Glomerular visceral epithelial cell (primary cell): ENCODE data around the gene PNPO.

Experiments
- DNase-seq: peaks from one replicate; pipeline ENCODE4 v3.0.0-alpha.2; 2016; ENCODE audit errors: extremely low spot score

The PNPO gene

DNA sequence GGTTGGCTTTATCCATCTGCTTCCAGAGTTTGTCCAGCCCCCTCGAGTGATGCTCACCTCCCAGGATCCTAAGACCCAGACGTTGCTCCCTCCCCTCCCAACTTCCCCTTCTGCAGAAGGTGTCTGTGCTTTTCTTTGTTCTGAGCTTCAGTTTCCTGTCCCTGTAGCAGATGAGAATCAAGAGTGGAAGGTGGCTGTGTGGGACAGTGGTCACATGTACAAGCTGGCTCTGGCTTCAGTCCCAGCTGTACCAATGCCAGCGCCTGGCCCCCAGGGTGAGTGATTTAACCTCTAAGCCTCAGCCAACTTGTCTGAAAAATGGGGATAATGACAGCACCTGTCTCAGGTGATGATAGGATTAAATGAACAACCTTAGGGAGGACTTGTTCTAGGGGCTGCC is 8.6 kb downstream of the PNPO start:
- DNase-seq = no peak

DNA sequence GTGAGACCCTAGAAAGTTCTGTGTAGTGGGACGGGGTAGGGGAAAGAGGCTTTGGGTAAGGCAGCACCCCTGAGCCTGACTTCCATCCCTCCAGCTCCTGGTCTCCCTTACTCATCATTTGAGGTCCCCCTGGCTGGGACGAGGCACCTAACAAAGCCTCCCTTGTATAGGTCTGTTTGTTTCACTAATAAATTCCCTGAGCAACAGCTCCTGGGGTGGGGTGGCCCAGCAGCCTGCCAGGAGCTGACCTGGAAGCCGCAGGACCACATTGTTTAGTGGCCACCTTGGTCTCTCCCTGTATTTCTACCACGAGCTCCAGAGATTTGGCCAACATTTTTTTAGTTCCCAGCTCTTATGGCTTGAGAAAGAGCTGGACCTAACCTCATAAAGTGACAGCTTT is 9.1 kb downstream of the PNPO start:
- no peak for DNase-seq

DNA sequence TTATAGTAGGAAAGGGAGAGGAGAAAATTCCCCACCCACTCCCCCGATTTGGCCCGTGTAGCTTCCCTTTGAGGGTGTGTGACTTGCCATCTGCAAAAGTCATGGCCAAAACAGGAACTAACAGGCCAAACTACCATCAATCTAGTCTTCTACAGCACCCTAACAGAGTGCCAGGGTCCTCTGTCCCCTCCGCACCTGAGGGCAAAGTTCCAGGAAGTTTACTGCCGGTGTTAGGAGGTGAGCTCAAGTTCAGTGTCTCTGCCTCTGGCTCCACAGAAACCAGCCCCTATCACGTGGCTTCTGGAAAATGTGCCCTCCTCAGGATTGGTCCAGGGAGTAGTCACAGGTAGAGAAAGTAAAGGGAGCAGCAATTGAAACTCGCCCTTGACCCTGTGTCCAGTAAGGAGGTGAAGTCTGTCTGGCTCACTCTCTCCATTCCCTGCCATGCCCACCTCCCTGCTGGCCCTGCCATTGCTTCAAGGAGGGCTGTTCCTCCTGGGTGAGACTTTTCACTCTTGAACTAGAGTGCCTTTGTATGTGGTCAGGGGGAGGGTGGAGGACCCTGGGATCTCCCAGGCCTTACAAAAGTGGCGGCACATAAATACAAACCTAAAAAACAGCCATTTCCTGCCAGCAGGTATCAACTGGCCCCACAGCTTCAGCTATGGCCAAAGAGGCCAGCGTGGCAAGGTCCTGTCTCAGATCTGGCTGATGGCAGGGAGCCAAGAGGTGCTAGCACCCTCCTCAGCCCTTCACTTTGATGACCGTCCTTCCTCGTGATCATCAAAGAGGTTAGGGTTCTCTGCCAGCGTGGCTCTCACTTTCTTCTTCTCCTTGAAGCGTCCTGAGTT is 11.0 kb downstream of the PNPO start:
- no peak for DNase-seq

DNA sequence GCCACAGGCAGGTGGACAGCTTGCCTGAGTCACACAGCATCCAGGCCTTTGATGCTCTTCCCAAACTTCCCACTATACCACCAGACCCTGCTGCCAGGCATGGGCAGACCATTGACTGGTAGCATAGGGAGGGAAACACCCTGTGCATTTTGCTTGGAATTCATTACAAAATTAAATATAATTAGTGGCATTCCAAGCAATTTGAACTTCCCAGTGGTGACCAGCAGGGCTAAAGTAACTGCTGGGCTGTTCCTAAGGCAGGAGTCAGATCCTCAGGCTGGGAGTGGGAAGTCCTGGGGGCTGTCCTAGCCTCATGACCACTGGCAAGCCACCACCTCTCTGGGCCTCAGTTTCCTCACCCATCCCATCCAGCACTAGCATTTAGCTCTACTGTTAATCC is 12.5 kb downstream of the PNPO start:
- no peak for DNase-seq

DNA sequence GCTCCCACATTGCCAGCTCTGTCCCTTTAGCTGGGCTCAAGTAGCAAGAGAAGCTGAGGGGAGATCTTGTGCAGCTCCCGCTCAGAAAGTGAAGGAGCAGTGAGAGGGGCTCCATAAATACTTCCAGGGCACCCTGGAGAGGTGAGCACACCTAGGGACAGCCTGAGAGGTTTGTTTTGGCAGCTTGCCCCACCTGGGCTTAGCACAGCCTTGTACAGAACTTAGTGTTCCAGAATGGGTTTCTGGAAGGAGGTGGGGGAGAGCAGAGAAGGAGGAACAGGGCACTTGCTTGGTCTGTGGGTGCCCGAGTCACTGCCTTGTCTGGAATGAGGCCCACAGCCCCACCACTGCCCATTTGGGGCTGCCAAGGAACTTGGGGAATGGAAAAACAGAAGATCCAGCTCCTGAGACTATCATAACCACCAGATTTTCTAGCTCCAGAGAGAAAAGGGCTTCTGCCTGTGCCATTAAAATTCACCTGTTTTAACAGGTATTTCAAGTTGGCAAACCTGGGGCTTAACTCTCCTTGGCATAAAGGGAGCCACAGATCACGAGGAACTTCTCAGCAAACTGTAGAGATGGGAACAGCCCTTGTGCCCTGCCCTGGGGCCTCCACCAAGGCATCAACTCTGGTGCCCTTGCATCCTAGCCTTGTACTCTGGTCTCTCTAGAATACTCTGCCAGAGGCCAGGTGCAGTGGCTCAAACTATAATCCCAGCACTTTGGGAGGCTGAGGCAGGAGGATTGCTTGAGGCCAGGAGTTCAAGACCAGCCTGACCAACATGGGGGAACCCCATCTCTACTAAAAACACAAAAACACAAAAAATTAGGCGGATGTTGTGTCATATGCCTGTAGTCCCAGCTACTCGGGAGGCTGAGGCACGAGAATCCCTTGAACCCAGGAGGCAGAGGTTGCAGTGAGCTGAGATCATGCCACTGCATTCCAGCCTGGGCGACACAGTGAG is 14.4 kb downstream of the PNPO start:
- no peak for DNase-seq

DNA sequence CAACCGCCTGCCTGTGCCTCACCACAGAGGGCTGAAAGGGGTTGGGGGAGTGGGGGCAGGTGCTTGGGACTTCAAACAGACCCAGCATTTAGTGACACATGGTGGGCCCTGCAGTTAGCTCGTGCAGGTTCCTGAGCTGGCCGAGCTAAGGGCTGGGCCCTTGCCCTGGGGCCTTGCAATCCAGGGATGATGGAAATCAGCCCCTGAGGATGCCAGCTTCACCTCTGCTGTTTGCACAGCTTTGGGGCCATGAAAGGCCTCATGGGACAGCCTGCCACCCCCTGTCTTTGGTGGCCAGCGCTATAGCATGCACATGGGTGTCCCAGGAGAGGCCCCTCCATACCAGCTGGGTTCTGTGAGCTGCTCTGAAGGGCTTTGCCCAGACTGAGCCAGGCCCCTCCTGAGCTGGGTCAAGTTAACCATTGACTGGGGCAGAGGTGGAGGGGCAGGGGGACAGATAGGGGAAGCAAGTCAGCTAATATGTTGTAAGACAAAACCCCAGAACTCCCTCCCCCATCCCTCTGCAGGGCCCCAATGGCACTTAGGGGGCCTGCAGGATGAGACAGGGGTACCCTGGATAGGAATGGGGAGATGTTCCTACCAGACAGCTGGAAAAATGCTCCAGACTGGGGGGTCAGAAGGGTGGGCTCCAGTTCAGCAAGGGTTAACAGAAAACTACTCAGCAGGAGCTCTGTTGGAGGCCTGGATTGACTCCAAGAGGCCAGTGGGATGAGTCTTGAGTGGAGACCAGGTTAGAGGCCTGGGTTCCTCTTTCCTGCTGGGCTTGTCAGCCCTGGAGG is 15.6 kb downstream of the PNPO start:
- peak; percentile 42 for DNase-seq

DNA sequence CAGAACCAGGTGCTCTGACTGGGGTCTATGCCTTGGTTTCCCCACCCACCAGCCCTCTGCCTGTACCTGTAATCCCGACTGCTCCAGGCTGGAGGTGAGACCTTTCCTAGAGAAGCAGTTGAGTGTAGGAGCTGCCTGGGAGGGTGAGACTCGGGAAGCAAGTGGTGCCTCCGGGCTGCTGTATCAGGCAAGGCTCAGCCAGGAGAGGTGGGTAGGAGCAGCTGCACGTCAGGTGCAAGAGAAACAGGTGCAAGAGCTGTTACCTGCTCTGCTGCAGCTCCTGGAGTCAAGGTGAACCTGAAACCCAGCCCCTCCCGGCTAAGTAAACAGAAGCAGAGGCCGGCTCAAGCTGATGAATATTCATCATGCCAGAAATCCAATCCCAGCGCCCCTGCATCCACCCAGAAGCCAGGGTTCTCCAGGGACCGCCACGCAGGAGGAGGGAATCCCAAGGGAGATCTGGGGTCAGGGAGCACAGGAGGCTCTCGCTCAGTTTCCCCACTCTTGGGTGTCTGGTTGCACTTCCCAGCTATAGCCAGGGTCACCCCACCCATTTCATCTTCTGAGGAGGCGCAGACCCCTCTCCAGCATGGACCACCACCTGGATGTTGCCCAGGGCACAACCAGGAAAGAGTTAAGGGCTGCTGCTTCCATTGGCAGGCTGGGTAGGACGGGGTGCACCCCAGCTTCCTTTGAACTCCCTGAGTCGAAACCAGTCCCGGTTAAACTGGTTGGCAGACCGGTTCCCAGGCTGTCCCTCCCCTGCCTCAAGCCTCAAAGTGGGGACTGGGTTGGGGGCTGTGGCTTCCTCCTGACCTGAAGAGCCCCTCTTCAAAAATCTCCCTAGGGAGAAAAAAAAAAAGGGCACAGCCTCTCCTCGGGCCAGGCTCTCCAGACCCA is 16.5 kb downstream of the PNPO start, which contains the start of gene PRR15L:
Gene PRR15L, minus strand, starts transcription at position 293 of the 900 bp plus-strand sequence. CDS start 4,649 bp downstream, outside the sequence.
- DNase-seq = no peak

DNA sequence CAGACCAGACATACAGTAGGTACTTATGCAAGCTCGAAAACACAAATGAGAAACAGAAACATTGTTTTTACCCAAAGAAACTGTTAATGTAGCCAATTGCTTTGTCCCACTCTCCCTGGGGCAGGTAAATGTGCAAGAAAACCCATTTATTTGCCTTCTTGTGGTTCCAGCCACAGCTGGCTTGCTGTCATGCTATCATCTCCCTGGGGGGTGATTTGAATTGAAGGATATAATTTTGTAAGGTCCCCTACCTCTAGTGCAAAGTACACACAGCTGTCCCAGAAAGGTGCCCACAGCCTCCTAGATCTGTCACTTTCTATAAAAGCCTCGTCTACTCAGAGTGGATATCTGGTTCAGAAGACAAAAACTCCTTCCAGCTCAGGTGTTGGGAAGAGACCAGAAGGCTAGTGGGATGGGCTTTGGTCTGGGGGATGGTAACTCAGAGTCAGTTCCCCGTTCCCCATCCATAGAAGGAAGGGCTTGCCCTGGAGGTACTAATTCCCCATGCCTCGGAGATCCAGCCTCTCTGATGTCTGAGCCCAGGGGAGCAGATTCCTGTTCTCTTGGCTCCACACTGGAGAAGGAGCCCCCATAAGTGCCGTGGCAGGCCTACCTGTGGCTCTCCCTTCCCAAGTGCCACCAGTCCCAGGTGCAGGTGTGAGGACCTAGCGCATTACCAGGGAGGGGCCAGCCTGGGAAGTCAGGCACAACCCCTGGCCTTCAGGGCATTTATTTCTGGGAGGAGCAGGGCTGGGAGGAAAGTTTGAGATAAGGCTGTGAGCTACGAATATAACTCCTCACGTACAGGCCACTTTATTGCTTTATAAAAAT is 18.7 kb downstream of the PNPO start:
- DNase-seq = no peak

DNA sequence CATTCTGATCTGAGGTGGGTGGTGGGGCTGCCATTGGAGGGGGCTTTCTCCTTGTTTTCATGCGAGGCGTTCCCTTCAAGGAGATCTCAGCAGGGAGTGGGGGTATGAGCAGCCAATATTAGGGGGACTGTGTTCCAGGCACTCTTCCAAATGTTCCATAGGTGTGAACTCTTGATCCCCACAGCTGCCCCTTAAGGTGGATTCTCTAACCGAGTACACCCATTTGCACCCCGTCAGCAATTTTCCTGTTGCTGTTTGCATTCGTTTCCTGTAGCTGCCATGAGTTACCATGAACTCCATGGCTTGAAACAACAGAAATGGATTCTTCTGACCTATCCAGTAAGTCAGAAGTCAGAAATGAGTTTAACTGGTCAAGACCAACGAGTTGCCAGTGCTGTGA is 20.0 kb downstream of the PNPO start:
- DNase-seq = no peak

DNA sequence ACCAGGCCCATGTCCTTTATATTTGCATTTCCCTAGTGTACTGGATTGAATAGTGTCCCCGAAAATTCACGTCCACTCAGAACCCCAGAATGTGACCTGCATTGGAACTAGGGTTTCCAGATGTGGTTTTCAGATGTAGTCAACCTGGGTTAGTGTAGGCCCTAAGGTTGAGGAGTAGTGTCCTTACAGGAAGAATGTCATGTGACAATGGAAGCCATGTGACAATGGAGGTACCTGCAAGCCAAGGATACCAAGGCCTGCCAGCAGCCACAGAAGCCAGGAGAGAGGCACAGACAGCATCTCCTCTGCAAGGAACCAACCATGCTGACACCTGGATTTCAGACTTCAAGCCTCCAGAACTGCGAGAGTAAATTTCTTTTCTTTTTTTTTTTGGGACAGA is 21.5 kb downstream of the PNPO start:
- DNase-seq = no peak

DNA sequence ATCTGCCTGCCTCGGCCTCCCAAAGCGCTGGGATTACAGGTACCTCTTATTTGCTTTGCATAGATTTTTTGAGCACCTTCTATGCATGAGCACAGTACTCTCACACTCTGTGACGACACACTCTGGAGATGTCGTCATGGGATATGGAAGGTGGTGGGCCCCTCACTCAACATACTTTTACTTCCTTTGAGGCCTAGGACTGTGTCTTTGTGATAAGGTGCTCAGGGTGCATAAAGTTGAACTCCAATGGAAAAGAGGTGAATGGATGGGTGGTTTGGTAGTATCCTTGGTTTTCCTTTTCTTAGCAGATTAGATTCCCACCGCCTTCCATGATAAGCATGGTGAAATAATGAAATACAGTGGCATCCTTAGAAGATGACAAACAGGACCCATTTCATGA is 23.5 kb downstream of the PNPO start:
- no peak for DNase-seq

DNA sequence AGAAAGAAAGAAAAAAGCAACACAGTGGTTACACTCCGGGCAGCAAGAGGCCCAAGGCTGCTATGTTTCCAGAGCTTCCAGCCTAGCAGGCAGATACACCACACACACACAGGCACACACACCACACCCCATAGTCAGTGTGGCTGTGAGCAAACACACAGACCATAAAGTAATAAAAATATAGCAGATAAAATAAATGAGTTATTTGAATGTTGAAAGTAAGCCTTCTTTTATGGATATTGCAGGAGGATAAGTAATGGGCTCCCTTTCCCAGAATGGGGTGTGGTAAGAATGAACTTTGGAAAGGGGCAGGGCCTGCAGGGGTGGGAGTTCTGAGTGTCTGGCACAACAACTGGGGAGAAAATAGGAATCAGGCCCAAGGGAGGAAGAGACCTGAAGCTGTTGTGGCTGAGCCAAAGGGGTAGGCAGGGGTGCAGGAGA is 24.7 kb downstream of the PNPO start:
- DNase-seq = no peak

DNA sequence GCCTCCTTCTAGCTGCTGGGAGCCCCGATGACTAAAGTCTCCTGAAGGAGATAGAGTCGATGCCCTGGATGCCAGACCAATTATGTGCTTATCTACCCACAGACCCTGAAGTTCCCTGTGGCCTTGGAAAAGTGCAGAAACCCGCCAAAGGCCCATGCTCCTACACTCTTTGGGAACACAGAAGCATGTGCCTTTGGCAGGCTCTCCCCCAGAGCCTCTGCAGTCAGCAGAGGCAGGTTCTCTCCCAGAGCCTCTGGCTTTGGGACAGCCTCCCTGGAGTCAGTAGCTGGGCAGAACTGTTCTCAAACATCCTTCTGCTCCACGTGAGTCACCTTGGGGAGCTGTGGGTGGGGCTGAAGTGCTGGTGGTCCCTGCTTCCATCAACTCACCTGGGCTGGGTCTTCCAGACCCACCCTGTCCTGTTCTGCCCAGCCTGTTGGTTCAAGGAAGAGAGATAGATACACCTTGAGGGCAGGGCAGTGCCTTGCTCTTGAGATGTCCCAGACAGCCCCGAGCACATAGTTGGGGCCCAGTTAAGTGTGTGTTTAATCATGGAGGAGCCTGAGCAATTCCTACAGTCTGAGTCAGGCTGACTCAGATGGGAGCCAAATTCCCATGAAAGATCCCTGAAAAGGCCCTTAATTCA is 26.4 kb downstream of the PNPO start:
- peak; percentile 68 for DNase-seq

DNA sequence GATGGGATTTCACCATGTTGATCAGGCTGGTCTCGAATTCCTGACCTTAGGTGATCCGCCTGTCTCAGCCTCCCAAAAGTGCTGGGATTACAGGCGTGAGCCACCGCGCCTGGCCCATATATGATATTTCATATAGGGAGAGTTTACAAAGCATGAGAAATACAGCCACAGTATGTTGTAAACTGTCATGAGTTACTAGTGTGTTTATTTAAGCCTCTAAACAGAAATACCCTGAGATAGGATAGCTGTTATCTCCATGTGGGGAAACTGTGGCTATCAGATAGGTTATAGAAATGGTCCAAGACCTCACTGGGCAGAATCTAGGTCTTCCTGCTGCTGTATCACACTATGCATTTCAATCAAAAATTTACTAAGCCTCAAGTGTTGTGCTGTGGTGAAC is 27.5 kb downstream of the PNPO start:
- DNase-seq = no peak

DNA sequence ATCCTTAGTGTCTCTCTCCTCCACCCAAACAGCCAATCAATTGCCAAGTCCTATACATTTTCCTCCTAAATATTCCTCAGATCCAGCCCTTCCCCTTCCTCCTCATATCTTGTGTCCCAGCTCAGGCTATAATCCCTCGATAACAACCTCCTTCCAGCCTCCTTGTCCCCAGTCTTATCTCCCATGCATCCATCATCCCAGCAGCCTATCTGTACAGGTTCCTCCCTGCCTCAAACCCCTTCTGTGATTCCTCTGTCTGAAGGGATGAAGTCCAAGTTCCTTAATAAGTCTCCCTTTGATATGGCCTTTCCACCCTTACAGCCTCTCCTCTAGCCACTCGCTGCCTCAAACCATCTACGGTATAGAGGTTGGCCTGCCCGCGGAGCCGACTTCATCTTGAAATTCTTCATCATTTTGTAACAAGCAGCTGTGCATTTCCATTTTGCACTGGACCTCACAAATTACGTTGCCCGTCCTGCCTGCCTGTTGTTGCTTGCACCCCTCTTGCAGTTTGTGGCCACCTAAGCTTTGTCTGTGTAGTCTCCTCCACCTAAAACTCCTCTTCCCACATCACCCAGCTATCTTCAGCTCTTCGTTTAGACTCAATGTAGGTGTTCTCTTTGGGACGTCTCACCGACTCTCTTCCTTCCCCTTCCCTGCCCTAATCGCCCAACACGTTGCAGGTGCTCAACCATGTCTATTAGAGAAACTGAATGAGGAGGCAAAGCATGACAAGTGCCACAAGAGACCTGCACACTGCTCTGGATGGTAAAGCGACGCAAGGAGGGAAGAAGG is 28.8 kb downstream of the PNPO start:
- no peak for DNase-seq

DNA sequence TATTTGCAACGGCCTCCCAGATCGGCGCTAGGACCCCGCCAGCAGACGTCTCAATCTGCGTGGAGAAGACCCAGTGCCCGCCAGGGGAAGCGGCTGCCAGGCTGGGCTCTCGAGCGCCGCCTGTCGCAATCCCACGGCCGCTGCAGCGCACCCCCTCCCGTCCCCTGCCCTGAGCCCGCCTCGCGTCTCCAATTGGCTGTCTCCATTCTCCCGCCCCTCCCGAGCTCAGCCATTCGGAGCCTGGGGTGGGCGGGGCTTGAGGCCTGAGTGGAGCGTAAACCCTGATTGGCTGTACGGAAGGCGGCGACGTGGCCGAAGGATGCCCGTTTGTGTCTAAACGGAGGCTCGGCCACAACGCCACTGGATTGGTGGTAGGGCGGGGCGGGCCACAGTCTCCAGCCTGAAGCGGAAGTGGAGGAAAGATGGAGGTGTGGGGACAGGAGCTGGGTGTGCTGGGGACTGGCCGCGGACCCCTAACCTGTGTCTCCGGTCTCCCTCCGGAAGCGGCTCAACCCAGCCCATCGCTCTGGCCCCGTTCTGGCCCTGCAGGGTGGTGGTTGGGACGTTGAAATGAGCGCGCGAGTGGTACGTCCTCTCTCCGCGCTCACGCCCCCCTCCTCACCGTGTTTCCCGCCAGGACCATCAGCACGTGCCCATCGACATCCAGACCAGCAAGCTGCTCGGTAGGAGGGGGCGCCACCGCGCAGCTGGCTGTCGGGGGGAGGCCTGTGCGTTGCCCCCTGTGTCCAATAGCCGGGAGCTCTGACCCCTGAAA is 29.5 kb downstream of the PNPO start, which contains the start of gene CDK5RAP3:
Gene CDK5RAP3, plus strand, starts transcription at position 389 of the 775 bp plus-strand sequence. Its CDS starts 34 bp downstream, at position 423.
- peak; percentile 99 for DNase-seq

DNA sequence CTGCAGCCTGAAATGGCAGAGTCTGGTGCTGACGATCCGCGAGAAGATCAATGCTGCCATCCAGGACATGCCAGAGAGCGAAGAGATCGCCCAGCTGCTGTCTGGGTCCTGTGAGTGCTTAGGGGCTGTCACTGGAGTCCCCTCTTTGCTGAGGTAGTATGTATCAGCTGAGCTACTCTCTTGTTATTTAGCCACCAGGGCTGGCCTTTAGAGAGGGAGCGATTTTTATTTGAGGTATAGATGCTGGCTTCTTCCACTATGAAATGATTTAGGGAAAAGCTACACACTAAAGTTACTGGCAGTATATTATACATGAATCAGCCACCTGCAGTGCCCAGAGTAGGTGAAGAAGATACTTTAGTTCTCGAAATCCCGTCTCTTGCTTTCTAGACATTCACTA is 32.2 kb downstream of the PNPO start:
- DNase-seq = no peak
